Erythroblast (primary cell): ENCODE results near the gene ULBP1.

ENCODE experiments used
- GATA1 ChIP-seq: IDR thresholded peaks from 2 replicates; pipeline ENCODE4 v1.6.1; 2011; ENCODE audit warnings: low read depth, mild to moderate bottlenecking, control low read depth, low read length, moderate library complexity
- POLR2A ChIP-seq: IDR thresholded peaks from 2 replicates; pipeline ENCODE4 v1.6.1; 2011; ENCODE audit warnings: mild to moderate bottlenecking, low read length

GRCh38 chr6:149988550-149989346 lies 25.0 kb downstream of the ULBP1 start:
- no peak for TF ChIP-seq POLR2A
- TF ChIP-seq GATA1, result no peak
